Right ventricle myocardium superior (tissue), 1 donor: ENCODE data around the gene GNB1L. TPM values are rescaled to one million over a fixed set of nuclear protein-coding genes. Genes with fewer than 3 reads are reported as not detected.

ENCODE experiments used
- ATAC-seq: fragments of 200-7000 bp; cut with Tn5 transposase; one replicate; pipeline ENCODE4 v1.9.1; 2020; ENCODE audit warnings: mild to moderate bottlenecking; ENCODE audit not compliant: poor library complexity
- DNase-seq: peaks from one replicate; pipeline ENCODE4 v3.0.0-alpha.2; 2020
- intact Hi-C: fragments of 100-400 bp; cut with DNase I; formaldehyde crosslinking; loops from one replicate; pipeline ENCODE4 v1.11.2; 2022
- total RNA-seq: library from RNA; stranded (reverse); fragmentation: NEBNext Ultra II Directional; extraction: Animal tissue kit (Norgen Biotek cat#: 25700); gene quantifications from one replicate; pipeline ENCODE4 v1.2.1, GENCODE V29; 2021
- donor health status: DM: no; HTN: yes; CAD: no; lungs with severe emphysema.

The GNB1L gene
- total RNA-seq, 1 donor from 2014 or later = 2.5 TPM

DNA sequence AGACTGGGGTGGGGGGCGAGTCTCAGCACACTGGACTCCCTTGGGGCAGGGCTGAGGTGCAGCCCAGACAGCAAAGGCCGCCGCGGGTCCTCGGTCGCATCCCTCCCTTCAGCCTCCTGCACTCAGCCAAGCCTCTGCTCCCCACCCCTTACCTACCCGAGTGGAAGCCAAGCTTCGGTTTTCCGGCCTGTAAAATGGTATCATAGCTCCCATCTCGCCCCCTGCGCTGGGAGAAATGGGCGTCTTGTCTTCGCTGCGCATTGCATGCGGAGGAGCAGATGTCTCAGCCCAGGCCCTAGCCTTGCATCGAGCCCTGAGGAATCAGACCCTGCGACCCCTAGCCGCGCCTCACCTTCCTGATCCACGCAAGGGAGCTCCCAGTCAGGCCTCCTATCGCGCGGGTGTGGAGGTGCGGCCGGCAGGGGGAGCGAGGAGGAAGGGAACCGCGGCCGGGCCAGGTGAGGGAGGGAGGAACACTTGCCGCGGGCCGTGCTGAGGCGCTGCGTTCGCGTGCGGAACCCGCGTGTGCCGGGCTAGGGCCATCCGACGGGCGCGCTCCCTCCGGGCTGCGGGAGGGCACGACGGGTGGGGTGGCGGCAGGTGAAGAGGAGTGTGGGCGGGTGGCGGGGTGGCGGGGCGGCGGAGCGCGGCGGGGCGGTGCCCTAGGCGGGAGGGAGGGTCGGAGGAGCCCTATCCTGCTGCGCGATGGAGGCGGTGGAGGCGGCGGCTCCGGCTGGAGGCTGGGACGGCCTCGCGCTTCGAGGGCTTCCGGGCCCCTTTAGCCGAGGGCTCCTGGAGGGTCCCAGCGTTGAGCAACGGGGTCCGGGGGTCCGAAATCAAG is 98.2 kb downstream of the GNB1L start:
- DNase-seq = peak; percentile 56
- intact Hi-C loops = no loop called here

DNA sequence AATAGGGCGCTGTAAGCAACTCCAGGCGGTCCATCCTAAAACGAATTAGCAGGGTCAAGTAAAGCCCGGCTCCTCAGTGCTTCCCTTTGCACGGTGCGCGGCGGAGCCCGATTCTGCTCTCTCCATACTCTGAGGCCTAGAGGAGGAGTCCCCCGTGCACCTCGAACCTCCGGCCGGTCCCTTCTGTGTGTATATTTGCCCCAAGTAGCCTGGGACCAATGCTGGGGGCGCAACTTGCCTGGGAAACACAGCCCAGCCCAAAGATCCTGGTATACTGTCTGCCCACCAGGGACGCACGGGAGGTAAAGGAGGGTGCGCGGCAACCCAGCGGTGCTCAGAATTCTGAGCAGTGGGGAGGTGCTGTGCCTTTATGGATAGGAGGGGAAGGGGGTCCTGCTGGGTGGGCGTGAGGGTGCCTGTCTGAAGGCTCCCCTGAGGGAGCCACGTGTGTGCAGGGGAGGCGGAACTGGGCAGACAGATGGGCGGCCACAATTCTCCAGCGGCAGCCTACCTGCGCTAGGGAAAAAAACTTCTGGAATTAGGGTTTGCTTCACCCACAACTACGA is 98.9 kb downstream of the GNB1L start:
- ATAC-seq = no peak
- DNase-seq = no peak
- intact Hi-C loops = no loop called here

More for the DNA sequence above, 98.2 kb downstream of the GNB1L start:
- peak; percentile 63 for ATAC-seq

DNA sequence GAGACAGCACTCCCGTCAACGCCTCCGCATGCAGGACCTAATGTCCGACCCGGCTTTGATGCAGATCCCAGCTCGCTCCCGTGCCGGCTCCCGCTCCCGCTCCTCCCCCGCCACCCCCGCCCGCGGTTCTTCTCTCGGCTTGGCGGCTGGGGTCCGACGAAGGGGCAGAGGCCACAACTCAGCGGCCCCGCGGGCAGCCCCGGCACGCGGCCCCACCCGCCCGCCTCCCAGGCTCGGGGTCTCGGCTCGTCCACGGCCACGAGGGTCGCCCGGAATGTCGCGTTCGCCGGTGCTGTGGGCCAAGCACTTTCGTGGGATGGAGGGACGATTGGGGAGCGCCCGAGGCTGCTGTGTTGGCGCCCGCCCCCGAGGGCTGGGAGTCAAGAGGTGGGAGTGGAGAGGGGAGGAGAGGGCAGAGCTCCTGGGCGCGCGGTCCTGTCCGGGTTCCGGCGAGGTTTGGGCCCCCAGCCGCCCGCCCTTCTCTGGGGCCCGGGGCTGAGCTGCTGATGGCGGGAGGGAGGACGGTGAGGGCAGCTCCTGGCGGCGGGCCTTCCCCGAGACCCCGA is 99.4 kb downstream of the GNB1L start:
- intact Hi-C loops = no loop called here
- DNase-seq = no peak
- ATAC-seq = no peak

DNA sequence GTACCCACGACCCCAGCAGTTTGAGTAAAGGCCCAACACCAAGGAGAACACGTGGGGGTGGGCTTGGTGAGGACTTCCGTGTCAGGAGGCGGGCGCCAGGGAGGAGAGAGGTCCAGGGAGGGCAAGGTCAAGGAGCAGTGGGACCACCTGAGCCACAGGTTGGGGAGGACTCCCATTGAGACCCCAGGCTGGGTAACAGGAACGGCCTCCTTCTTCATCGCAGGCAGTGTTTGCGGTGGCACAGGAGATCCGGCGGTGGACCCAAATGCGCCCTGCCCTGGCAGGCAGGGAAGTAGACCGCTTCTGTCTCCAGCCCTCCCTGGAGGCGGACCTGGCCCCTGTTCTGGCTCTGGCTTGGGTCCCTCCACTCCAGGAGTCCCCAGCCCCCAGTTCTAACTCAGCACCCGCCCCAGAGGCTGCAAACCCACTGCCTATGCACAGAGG is 100.0 kb downstream of the GNB1L start:
- DNase-seq = no peak
- intact Hi-C loops = no loop called here
- ATAC-seq = no peak

DNA sequence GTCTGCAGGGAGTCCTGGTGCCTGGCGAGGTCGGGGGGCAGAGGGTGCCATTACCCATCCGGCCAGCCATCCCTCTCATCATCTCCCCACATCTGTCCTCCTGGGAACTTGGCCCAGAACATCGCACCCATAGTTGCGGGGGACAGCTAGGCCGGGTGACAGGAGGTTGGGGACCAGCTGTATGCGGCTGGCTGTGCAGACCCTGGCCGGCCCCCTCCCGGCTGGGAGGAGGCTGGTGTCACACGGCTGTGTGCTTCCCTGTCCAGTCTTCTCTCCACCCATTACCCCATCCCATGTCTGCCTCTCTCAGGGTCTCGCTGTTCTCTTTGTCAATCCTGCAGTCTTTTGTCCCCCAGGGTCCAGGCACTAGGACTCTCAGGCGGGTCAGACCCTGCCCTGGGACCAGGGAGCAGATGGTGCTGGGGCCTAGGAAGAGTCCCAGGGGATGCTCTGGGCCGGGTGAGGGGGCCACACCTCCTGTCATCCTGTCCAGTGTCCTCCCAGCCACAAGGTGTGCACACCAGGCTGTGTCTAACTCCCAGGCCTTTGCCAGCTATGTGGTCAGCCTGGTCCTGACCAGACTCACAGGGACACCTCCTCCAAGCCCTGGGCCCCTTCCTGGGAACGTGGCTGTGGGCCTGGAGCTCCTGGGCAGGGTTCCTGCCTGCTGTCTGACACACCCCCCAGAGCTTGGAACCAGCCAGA is 100.5 kb downstream of the GNB1L start:
- intact Hi-C loops = no loop called here

DNA sequence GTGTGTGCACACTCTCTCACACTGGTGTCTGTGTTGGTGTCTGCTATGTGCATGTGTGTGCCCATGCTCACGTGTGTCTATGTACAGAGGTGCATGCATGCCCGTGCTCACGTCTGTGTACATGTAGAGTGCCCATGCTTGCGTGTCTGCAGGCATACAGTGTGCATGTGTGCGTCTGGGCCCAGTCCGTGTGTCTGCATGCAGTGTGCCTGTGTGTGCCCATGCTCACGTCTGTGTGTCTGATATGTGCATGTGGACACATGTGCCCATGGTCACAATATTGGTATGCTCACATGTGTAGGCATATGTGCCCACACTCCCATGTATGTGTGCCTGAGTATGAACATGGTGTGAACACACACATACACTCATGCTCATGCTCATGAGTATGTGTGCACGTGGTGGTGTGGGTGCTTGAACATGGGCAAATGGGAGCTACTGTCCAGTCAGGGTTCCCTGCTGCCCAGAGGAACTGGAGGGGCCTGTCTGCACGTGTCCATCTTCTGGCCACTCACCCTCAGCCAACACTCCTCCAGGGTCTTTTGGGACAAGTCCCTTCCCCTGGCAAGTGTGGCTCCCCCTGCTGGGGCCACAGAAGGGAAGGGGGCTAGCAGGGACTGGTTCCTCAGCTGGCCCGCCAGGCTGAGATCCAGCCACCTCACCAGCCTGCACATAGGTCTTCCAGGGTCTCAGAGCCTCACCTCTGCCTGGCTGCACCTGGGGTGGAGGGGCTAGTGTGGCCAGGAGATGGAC is 101.4 kb downstream of the GNB1L start:
- no peak for ATAC-seq
- no peak for DNase-seq
- intact Hi-C loops = no loop called here

More for the DNA sequence above, 100.5 kb downstream of the GNB1L start:
- DNase-seq = no peak
- ATAC-seq = no peak

DNA sequence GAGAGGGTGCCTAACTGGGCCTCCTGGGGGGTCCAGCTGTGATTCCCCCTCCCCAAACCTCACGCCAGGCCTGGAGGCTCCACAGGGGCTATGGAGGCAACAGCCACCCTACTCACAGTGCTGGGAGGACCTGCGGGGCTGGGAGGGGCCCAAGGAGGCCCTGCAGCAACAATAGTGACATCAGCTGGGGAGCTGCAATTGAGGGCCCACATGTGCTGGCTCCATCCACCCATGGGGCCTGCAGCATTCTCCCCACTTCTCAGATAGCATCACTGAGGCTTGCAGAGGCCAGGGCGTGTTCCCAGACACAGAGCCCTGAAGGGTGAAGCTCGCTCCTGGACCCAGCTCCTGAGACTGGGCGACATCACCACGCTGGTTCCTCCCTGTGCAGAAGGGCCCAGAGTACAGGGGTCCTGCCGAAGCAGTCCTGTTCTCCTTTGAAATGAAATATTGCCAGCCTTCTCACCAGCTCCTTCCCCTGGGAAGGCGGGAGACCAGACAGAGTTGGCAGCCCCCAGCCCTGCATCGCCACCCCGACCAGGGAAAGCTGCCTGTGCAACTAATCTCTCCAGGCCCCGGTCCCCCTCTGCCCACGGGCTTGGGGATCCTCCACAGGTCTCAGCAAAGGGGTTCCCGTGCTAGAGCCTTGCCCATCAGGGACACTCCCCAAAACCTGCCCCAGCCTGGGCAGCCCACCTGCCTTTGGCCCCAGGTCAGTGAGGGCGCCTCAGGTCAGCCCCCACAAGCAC is 103.0 kb downstream of the GNB1L start:
- ATAC-seq (no peak), DNase-seq (no peak)
- intact Hi-C loops = no loop called here

DNA sequence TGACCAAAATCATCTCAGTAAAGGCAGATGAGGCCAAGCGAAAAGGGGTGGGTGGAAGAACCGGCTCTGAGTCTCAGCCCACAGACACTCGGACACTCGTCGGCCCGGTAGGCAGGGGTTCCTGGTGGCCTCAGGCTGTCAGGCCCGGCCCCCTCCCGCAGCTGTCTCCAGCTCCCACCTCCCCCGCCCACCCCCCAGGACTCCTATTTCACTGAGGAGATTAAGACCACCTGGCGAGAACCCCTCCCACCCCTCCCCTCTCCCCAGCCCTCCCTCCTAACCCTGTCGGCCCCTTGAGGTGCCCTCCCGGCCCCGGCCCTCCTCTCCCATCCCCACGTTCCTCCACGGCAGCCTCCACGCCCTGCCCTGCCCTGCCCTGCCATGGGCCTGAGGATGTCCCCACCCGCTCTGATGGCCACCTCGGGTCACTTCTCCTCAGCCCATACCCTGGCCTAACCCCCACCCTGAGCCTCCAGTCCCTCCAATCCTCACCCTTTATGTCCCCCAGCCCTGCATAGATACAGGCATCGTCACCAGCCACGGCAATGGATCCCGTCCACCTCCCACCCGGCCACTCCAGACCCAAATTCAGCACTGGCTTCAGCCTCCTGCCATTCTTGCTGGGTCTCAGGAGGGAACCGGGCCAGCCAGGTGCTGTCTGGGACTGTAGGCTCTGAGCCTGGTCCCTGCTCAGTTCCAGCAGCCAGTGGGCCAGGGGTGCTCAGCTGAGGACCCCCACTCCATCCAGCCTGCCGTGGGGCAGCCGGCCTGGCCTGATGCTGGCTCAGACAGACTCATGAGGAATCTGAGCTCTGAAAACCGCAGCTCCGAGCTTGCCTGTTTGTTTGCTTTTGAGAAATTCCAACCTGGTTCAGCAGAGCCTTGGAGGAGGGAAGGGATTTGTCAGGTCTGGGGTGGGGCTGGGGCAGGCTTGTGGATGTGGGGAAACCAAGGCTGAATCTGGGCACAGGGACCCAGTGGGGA is 103.9 kb downstream of the GNB1L start:
- ATAC-seq (no peak), DNase-seq (no peak)
- intact Hi-C loops = no loop called here

DNA sequence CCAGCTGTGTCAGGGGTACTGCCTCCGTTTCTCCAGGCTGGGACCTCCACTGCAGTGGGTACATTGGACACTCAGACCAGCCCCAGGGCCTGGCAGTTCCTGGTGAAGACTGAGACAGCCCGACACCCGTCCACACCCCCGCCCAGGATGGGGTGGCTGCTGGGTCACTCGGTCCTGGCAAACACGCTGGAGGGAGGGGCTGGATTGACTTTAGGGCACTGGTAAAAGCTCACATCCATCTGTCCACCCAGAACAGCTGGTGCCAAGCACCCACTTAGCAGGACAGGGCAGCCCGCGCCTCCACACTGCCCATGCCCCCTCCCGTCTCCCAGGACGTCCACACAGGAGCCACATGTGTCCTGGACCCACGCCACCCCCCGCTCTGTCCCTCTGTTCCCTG is 104.8 kb downstream of the GNB1L start:
- ATAC-seq (no peak), DNase-seq (no peak)
- intact Hi-C loops = no loop called here

DNA sequence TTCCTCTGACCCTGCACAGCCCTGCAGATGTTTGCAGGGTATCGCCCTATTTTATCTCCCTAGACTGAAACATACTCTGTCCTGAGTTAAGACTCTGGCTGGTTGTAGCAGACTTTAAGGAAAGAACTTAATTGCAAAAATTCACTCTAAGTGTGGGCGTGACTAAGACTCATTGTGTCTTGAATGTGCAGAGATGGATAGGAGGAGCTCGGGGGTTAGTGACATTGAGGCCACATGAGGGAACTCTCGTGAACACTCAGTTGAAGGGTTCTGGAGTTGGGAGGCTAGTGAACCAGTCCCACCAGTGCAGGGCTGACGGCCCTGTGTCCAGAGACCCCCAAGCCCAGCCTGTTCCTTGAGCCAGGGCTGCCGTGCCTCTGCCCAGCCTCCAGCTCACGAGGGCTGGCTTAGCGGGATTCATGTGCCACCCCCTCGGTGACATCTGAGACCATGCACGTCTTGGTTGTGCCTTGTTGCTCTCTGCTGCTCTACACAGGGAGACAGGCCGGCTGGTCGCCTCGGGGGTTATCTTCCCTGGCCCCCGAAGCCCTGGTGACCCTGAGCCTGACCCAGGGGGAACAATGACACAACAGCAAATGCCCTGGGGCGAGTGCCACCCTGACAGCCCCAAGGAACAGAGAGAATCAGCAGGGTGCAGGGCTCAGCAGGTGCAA is 105.5 kb downstream of the GNB1L start:
- ATAC-seq = no peak
- intact Hi-C loops = no loop called here
- no peak for DNase-seq

DNA sequence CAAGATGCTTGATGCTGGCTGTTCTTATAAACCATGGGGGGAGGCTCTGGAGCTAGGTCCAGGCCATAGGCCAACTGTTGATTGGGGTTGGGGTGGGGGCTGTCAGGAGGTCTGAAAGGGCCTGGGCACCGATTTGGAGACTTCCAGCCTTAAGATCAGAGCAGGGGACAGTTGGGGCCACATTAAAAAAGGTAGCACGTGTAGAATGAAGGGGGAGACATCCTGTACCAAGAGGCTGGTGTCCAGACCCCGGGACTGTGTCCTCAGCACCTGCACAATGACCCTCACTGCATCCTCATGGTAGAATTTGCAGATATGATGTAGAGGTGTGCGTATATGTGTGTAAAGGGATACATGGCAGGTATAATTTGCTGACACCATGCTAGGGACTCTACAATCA is 106.5 kb downstream of the GNB1L start:
- ATAC-seq (no peak), DNase-seq (no peak)
- intact Hi-C loops = no loop called here

DNA sequence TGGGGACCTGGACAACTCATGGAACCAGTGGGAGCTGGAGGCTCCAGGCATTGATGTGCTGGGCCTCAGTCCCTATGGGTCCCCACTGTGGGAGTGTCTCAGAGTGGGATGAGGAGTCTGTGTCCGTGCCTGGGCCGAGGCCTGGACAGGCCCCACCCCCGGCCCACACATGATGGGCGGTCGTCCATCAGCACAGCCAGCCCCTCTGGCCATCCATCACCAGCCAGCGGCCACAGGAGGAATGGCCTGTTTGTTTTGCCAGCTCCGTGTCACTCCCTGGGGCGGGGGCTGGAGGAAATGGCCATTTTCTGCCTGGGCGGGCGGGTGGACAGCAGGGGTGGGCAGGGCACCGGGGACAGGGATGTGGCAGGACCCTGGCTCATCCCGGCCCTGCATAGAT is 107.1 kb downstream of the GNB1L start:
- ATAC-seq = no peak
- no peak for DNase-seq
- intact Hi-C loops = no loop called here

DNA sequence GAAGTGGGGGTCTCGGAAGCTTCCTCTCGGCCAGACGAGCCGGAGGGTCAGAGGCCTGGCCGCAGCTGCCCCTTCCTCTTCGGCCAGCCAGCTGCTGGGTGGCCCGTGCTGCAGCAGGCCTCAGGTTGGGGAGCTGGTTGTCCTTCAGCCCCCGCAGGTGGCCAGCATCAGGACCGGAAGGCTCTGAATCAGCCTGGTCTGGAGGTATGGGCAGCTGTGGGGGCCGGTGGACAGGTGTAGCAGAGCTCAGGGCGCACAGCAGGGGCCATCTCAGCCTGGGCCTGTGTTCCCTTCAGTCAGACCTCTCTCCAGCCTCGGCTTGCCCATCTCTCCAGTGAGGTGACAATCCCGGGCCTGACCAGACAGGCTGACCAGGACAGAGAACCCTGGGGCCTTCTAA is 107.9 kb downstream of the GNB1L start:
- intact Hi-C loops = no loop called here
- DNase-seq = no peak
- ATAC-seq = no peak

DNA sequence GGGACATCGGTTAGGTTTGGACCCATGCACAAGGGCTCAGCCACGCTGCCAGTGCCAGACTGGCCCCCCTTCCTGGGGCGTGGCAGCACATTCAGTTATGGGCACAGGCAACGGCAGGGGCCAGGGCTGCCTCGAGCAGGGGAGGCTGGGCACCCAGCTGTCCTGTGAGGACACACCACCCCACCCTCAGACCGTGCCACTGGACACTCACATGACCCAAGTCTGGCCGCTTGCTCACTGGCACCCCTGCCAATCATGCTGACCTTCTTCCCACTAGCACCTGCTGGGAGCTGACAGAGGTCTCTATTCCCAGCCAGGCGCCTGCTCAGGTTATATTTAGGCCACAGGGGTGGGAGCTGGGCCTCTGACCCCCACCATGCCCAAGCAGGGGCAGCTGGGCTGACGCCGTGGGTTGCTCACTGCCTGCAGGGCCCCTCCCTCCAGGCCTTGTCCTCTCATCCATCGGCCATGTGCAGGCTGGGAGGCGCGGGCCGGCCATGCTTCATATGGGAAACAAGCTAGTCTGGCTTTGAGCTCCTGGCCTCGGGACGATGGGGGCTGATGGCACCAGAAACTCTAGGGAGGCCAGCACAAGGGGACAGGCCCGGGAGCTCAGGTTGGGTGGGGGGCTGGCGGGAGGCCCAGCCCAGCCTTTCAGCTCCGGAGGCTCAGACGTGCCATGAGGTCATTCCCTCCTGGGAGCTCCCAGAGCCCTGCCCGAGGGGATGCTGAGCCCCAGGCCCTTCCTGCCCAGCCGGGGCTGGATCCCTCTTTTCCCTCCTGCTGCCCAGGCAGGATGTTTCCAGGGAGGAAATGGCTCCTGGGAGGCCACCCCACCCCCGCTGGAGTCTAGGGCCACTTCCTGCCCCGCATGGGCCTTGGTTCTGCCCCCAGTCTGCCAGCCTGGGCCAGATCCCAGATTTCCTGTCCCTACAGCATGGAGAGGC is 109.2 kb downstream of the GNB1L start:
- intact Hi-C loops = no loop called here
- DNase-seq (peak; percentile 83), ATAC-seq (peak; percentile 90)

DNA sequence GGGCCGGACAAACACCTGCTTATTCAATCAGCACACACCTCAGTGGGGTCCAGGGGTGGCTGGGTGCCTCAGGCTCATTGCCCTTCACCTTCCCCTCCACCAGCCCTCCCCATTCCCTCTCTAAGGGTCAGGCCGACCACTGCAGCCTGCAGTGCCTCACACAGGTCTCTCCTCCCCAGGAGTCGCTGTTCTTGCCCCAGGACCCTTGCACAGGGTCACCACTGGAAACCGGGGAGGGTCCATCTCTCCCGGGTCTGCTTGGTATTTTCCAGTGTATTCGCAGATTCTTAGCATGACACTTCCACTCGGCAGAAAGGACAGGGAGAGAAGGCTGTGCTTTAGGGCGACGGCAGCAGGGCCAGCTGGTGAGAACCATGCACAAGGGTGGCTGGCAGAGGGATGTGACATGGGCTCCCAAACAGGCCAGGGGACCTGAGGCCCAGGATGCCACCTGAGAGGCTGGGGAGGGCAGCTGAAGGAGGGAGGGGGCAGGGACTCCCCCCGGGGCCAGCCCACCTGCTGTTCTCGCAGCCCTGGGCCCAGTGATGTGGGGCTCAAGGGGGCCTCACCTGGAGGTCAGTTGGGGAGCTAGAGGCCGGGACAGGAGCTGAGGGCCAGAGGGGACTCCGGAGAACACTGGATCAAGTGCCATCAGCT is 110.2 kb downstream of the GNB1L start:
- no peak for DNase-seq
- intact Hi-C loops = no loop called here
- ATAC-seq = no peak
